Common myeloid progenitor, CD34-positive (primary cell): ENCODE measurements around the gene LYRM9. TPM values are rescaled to one million over a fixed set of nuclear protein-coding genes. Genes with fewer than 3 reads are reported as not detected.
A peak's percentile ranks its signal among the peaks of the same experiment; 100 is the strongest.

Experiments used
- CTCF ChIA-PET: fragments of 350-600 bp; sonication (Branson Sonifier 250); formaldehyde crosslinking; loops from one replicate; lab custom pipeline; 2021; ENCODE audit warnings: antibody characterized with exemption; lab: Charles Lee
- POLR2A ChIA-PET: fragments of 350-600 bp; sonication (Branson Sonifier 250); formaldehyde crosslinking; loops from one replicate; lab custom pipeline; 2021; ENCODE audit warnings: antibody characterized with exemption; lab: Charles Lee
- DNase-seq, 3 donors: peaks; one replicate each; pipeline versions ENCODE4 v3.0.0 to v3.0.0-alpha.2; 2013
- H3K27ac ChIP-seq, 2 experiments: 1 replicate in 1 of 2; 2 replicates in 1 of 2; pipeline ENCODE4 v1.7.0; 2013; ENCODE audit warnings: inconsistent platforms in 2 of 2, low read length in 2 of 2, mild to moderate bottlenecking in 2 of 2, low read depth in 1 of 2, moderate library complexity in 1 of 2; ENCODE audit not compliant: severe bottlenecking in 2 of 2, insufficient read depth in 1 of 2, poor library complexity in 1 of 2
- H3K27me3 ChIP-seq, 5 experiments: replicated peaks in 2 of 5; 1 replicate in 3 of 5; 2 replicates in 2 of 5; pipeline versions ENCODE4 v1.6.1 to v1.7.0; 2013; ENCODE audit warnings: low read length in 4 of 5, mild to moderate bottlenecking in 2 of 5, moderate library complexity in 2 of 5, inconsistent platforms in 1 of 5; ENCODE audit not compliant: insufficient read depth in 5 of 5, control insufficient read depth in 4 of 5
- H3K36me3 ChIP-seq, 4 experiments: 1 replicate in 2 of 4; 2 replicates in 2 of 4; pipeline versions ENCODE4 v1.6.1 to v1.7.0; 2013; ENCODE audit warnings: low read length in 3 of 4, control low read depth in 1 of 4, mild to moderate bottlenecking in 1 of 4; ENCODE audit not compliant: control insufficient read depth in 4 of 4, insufficient read depth in 4 of 4
- H3K4me1 ChIP-seq, 4 experiments: 1 replicate in 3 of 4; 2 replicates in 1 of 4; pipeline versions ENCODE4 v1.6.1 to v1.7.1; 2013; ENCODE audit warnings: low read length in 3 of 4, mild to moderate bottlenecking in 3 of 4, control low read depth in 1 of 4, inconsistent platforms in 1 of 4, moderate library complexity in 1 of 4; ENCODE audit not compliant: control insufficient read depth in 4 of 4, insufficient read depth in 4 of 4; ENCODE audit errors: control extremely low read depth in 1 of 4
- H3K4me3 ChIP-seq, 7 experiments: 1 replicate in 4 of 7; 2 replicates in 3 of 7; pipeline versions ENCODE4 v1.5.1 to v1.7.0; 2013; ENCODE audit warnings: mild to moderate bottlenecking in 7 of 7, low read length in 6 of 7, moderate library complexity in 6 of 7, inconsistent platforms in 2 of 7, low read depth in 2 of 7, control low read depth in 1 of 7; ENCODE audit not compliant: insufficient read depth in 4 of 7, control insufficient read depth in 1 of 7; ENCODE audit errors: extremely low read depth in 1 of 7
- H3K9me3 ChIP-seq, 5 experiments: 1 replicate in 4 of 5; 2 replicates in 1 of 5; pipeline versions ENCODE4 v1.6.1 to v1.7.1; 2013; ENCODE audit warnings: low read length in 4 of 5, mild to moderate bottlenecking in 2 of 5, inconsistent platforms in 1 of 5, low read depth in 1 of 5, moderate library complexity in 1 of 5; ENCODE audit not compliant: control insufficient read depth in 4 of 5, insufficient read depth in 2 of 5; ENCODE audit errors: control extremely low read depth in 1 of 5
- WGBS: methylation state at CpG from one replicate; pipeline ENCODE4 v1.1.5; 2013; ENCODE audit not compliant: insufficient coverage; 5-methylcytosine and 5-hydroxymethylcytosine counted together
- polyA plus RNA-seq: library from polyadenylated mRNA; unstranded; fragments of 120-200 nt; gene quantifications from one replicate; pipeline ENCODE4 v1.2.1, GENCODE V29; 2013

Gene LYRM9
- 16.8 TPM for polyA plus RNA-seq

DNA sequence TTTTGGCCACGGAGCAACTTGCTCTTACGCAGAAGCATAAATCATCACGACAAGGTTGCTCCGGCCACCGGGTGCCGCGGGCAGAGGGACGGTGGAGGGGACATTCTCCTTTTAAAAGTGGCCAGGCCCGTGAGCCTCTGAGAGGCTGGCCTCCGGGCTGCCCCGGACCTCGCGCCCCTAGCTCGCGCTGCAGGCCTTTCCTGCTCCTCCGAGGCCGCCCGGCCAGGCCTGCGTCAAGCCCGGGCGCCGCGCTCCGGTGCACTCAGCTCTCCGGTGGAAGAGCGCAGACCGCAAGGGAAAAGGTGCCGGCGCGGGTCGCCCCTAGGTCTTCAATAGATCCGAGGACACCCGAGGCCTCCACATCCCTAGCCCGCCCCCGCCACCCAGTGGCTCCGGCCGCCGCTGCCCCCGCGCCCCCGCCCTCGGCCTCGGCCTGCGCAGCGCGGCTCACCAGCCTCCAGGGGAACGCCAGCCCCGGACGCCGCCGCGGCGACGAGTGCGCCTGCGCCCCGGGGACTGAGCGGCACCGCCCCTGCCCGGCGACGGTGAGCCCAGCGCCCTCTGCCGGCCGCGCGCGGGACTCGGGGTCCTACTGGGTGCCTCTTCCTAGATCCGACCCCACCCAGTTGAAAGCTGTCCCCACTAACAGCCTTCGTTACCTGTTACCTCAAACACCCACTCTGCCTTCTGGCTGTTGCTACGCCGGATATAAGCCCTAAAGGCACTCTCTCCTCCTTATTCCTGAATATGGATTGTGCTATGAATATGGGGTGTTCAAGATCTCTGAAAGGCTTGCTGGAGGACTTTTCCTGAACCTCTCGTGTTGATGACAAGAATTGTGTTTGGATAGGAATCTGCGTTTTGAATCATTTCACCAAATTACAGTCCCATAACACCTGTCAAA lies at the start of gene LYRM9:
TSS of gene LYRM9 (minus strand) at position 500 of the 904 bp plus-strand sequence. CDS start 10,671 bp downstream, outside the sequence.
- no peaks in the 10 kb centered on the region for H3K9me3 ChIP-seq
- peak within 1 kb of the TSS; percentile 58 to 80 (median 76) for H3K4me3 ChIP-seq
- WGBS: under 1% methylated on average over 55 of the region's 75 CpGs
- peak within 1 kb of the TSS; percentile 18 to 75 for H3K27ac ChIP-seq
- H3K36me3 ChIP-seq: peaks cover 0 to 2% (median 0%) of the 10 kb centered on the region in 4 experiments
- CTCF ChIA-PET: interaction anchor here (0.7 to 3.6 kb wide), 19 partner anchors 10 to 361 kb away, joined by 3 to 23 read pairs (median 4); no protein-coding TSS in a partner anchor
- DNase-seq: peak; percentile 85 to 92 (median 90)
- POLR2A ChIA-PET: interaction anchor here (0.5 to 0.6 kb wide), 2 partner anchors 16 to 296 kb away, joined by 3 read pairs; no protein-coding TSS in a partner anchor
- H3K27me3 ChIP-seq: no peaks in the 10 kb centered on the region
- H3K4me1 ChIP-seq: peaks cover 14 to 31% (median 22%) of the 10 kb centered on the region in 4 experiments

DNA sequence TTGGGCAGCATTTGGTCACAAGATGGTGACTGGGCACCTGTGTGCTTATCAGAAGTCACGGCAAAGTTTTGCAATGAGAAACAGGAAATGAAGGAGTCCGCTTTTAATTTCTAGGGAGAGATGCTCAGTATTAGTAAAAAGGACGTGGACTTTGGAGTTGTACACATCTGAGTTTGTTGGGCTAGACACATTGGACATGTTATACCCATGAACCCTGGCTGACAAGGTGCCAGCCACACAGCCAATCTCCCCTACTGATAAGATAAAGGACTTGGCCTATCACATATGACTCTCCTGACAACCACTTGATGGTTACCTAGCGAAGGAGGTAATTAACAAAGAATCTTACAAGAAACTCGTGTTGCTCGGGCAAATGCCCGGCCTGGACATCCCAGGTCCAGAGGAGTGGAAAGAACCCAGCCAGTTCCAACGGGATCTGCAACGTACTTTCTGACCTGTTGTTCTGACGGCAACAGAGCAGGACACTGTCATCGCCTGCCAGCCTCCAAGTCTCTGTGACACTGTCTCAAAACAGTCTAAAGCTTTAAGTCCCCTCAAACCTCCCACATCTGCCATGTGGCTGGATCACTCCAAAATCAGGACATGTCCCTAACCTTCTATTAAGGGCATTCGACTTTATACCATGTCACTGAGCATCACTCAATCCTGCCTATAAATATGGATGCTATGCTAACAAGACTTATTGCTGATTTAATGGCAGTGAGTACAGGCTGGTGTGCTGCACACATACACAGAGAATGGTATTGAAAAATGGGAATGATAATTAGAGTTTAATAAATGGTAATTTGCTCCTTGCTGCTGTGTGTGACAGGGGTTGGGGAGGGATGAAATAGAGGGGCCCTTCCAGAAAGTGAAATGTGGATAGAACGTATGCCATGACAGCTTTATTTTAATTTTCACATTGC lies 47.6 kb upstream of the LYRM9 start:
- POLR2A ChIA-PET: no interaction called here
- Histone ChIP-seq H3K27me3 (no peaks in the 10 kb centered on the region), H3K36me3 (no peaks in the 10 kb centered on the region), H3K27ac (no peak overlapping the region), H3K4me3 (no peak overlapping the region), H3K9me3 (peaks cover 0 to 1% (median 0%) of the 10 kb centered on the region in 5 experiments), H3K4me1 (peaks cover 0 to 4% (median under 1%) of the 10 kb centered on the region in 4 experiments)
- WGBS: 87% methylated on average over 10 of the region's 13 CpGs
- CTCF ChIA-PET: no interaction called here
- no peak for DNase-seq

DNA sequence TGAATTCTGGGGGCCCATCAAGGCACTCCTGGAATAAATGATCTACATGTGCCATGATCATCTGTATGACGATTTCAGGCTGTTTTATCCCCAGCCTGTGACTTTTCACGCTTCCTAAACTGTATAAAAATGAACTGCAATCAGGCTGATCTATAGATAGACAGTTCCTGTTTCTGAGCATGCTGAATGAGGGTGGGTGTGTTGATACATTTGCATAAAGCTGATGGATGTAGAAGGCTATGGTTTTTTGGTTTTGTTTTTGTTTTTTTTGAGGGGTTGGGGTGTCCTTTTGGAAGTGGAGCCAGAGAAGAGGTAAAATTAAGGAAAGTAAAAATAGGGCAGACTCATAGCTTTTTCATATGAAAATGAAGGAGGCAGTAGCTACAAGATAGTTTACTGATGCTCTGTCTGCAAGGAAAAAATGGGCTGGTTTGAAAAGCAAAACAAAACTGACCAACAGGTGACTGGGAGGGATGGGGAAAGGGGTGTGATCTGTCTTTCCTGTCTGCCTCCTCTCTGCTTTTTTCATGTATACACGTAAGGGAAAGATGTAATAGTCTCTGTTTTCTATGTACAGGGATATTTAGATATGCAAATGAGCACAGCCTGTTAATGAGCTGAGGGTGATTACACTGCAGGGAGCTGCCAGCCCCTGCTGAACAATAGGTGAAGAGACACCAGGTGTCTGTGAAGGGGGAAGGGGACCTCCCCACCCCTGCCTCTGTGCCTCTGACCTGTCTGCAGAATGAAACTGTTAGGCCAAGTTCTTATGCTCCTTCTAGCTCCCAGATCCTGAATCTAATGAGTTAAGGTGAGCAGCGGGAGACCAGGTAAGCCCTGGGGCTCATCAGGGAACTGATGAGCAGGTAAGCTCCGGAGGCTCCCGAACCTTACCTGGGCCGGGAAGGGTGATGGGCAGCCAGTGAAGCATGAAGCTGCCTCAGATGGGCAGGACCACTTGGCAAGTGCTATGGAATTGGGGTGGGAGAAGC lies 46.6 kb upstream of the LYRM9 start:
- peak; percentile 19 to 59 (median 35) for DNase-seq
- Histone ChIP-seq H3K4me3 (no peak overlapping the region), H3K36me3 (no peaks in the 10 kb centered on the region), H3K27ac (no peak overlapping the region), H3K4me1 (peaks cover 0 to 4% (median under 1%) of the 10 kb centered on the region in 4 experiments), H3K27me3 (no peaks in the 10 kb centered on the region), H3K9me3 (peaks cover 0 to 1% (median 0%) of the 10 kb centered on the region in 5 experiments)
- ChIA-PET POLR2A (no interaction called here), CTCF (no interaction called here)
- WGBS: 75% methylated on average over 7 of the region's 7 CpGs

DNA sequence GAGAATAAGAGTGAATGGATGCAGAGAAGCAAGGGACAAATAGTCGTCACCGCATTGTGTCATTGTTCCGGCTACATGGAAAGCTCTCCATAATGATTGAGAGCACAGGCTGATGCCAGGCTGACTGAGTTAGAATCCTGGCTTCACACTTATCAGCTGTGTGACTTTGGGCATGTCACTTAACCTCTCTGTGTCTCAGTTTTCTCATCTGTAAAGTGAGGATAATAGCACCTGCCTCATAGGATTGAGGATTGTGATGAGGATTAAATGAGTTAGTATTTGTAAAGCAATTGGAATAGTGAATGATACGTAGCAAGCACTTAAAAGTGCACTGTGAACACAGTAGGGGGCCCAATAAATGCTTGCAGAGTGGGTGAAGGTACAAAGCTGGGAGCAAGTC lies 45.7 kb upstream of the LYRM9 start:
- H3K27ac ChIP-seq: no peak overlapping the region
- 100% methylated on average over 4 of the region's 4 CpGs for WGBS
- POLR2A ChIA-PET: no interaction called here

DNA sequence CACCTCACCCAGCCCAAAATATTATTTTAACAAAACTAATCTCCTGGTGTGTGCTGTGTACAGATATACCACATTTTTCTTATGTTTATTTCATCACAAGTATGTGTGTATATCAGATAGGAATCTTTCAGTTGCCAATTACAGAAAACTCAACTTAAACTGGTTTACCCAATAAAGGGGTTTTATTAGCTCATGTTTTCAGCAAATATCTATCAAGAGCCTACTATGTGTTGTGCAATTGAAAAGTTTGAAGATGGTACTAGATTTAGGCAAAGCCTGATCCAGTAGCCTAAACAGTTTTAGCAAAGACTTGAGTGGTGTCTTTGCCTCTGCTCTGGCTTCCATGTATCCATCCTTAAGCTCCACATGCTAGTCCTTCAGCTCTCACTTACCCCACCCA lies 45.1 kb upstream of the LYRM9 start:
- Histone ChIP-seq H3K36me3 (no peaks in the 10 kb centered on the region), H3K4me3 (no peak overlapping the region), H3K27me3 (no peaks in the 10 kb centered on the region), H3K4me1 (peaks cover 0 to 4% (median under 1%) of the 10 kb centered on the region in 4 experiments), H3K9me3 (peaks cover 0 to 6% (median 0%) of the 10 kb centered on the region in 5 experiments), H3K27ac (no peak overlapping the region)
- ChIA-PET CTCF (no interaction called here), POLR2A (no interaction called here)
- no peak for DNase-seq

More for the DNA sequence above, 45.7 kb upstream of the LYRM9 start:
- H3K27me3 ChIP-seq: no peaks in the 10 kb centered on the region
- CTCF ChIA-PET: no interaction called here
- H3K4me1 ChIP-seq: peaks cover 0 to 4% (median under 1%) of the 10 kb centered on the region in 4 experiments
- no peak overlapping the region for H3K4me3 ChIP-seq
- no peak for DNase-seq
- H3K36me3 ChIP-seq: no peaks in the 10 kb centered on the region
- H3K9me3 ChIP-seq: peaks cover 0 to 1% (median 0%) of the 10 kb centered on the region in 5 experiments

DNA sequence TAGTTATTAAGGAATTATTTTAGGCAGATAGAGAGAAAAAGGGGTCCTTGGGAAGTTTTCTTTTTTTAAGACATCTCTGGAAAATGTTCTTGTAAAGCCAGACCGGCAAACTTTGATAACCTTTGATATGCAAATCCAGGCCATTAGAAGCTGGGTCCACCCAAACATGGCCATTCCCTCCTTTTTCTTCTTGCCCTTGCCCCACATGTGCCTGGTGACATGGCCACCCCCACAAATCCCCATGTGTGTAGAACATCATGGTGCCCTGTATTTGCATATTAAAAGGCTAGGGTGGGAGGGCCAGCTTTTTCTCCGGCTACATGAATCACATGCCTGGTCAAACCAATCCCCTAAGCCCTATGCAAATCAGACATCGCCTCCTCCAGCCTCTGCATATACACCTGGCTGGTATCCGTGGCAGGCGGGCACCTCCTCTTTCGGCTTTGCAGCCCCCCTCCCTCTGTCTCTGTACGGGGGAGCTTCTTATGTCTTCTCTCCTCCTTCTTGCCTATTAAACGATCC lies 43.9 kb upstream of the LYRM9 start:
- no peak for DNase-seq
- Histone ChIP-seq H3K27me3 (no peaks in the 10 kb centered on the region), H3K36me3 (no peaks in the 10 kb centered on the region), H3K9me3 (peaks cover 0 to 7% (median 0%) of the 10 kb centered on the region in 5 experiments), H3K4me3 (no peak overlapping the region), H3K4me1 (peaks cover 0 to 4% (median under 1%) of the 10 kb centered on the region in 4 experiments), H3K27ac (no peak overlapping the region)
- 99% methylated on average over 8 of the region's 8 CpGs for WGBS
- ChIA-PET CTCF (no interaction called here), POLR2A (no interaction called here)
